A673 (cell line): ENCODE data around the gene CCDC33.

Experiments used
- EZH2 ChIP-seq: fragments of 200-600 bp; sonication (generic); IDR thresholded peaks from 2 replicates; pipeline ENCODE4 v1.6.1; 2017; ENCODE audit warnings: borderline replicate concordance, low read depth, mild to moderate bottlenecking, mixed read lengths, antibody characterized with exemption, low read length; ENCODE audit not compliant: poor library complexity, severe bottlenecking
- TF ChIP-seq, protein P1 (sequence below): fragments of 300-800, 200-600 bp; sonication (generic); conservative IDR thresholded peaks from 2 replicates; pipeline ENCODE4 v1.5.1; 2017; ENCODE audit warnings: low read depth, mild to moderate bottlenecking, antibody characterized with exemption, low read length, moderate library complexity, mixed read lengths

DNA sequence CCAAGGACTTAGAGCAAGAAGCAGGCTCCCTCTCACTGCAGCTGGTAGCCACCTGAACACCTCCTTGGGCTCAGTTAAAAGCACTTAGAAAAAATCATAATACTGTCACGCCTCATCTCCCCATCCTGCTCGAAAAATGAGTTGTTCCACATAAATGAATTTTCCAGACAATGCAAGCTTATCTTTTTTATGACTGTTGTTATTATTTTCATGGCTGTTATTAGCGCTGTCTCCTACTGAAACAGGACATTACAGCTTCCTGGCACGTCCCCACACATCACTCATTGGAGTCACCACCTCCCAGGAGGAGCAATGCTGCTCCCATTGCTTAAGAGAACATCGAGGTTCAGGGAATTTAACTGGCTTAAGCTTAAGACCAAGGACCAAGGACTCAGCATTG is 26.5 kb downstream of the CCDC33 start:
- TF ChIP-seq, protein P1, sequence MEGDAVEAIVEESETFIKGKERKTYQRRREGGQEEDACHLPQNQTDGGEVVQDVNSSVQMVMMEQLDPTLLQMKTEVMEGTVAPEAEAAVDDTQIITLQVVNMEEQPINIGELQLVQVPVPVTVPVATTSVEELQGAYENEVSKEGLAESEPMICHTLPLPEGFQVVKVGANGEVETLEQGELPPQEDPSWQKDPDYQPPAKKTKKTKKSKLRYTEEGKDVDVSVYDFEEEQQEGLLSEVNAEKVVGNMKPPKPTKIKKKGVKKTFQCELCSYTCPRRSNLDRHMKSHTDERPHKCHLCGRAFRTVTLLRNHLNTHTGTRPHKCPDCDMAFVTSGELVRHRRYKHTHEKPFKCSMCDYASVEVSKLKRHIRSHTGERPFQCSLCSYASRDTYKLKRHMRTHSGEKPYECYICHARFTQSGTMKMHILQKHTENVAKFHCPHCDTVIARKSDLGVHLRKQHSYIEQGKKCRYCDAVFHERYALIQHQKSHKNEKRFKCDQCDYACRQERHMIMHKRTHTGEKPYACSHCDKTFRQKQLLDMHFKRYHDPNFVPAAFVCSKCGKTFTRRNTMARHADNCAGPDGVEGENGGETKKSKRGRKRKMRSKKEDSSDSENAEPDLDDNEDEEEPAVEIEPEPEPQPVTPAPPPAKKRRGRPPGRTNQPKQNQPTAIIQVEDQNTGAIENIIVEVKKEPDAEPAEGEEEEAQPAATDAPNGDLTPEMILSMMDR, result no peak
- no peak for TF ChIP-seq EZH2
